HepG2 (cell line): ENCODE results near the gene FALEC. TPM values are rescaled to one million over a fixed set of nuclear protein-coding genes. Genes with fewer than 3 reads are reported as not detected.
A peak's percentile ranks its signal among the peaks of the same experiment; 100 is the strongest.

Source experiments
- GABPA ChIP-seq, 2 experiments: IDR thresholded peaks; 2 replicates each; pipeline ENCODE4 v1.6.1; 2011 to 2016; ENCODE audit warnings: low read depth in 2 of 2, low read length in 1 of 2, missing biosample characterization in 1 of 2, missing genetic modification characterization in 1 of 2
- HOXD1 ChIP-seq: sonication (generic); formaldehyde crosslinking; IDR thresholded peaks from 2 replicates; pipeline ENCODE4 v1.5.0; 2020; ENCODE audit warnings: missing genetic modification reagents
- NFKBIZ ChIP-seq: IDR thresholded peaks from 2 replicates; pipeline ENCODE4 v1.6.1; 2018; ENCODE audit warnings: missing genetic modification reagents, missing compliant biosample characterization
- SKI ChIP-seq: fragments of 450-650 bp; IDR thresholded peaks from one replicate; pipeline ENCODE4 v1.6.1; 2018; ENCODE audit warnings: mild to moderate bottlenecking; ENCODE audit not compliant: partially characterized antibody
- ZBTB7B ChIP-seq: sonication (generic); formaldehyde crosslinking; IDR thresholded peaks from 2 replicates; pipeline ENCODE4 v1.4.0; 2020; ENCODE audit warnings: missing genetic modification reagents
- ZKSCAN1 ChIP-seq: fragments of 150-350 bp; IDR thresholded peaks from 2 replicates; pipeline ENCODE4 v1.6.1; 2014; ENCODE audit warnings: low read length
- ZNF775 ChIP-seq: sonication (generic); formaldehyde crosslinking; IDR thresholded peaks from 2 replicates; pipeline ENCODE4 v1.4.0; 2020; ENCODE audit warnings: missing genetic modification reagents, mild to moderate bottlenecking, moderate library complexity, borderline replicate concordance
- polyA plus RNA-seq, 8 experiments: library from polyadenylated mRNA; depleted of rRNA in 3 of 8; stranded (reverse) in 7 of 8; unstranded in 1 of 8; fragments of >200 nt; fragmentation: Illumina TruSeq in 4 of 8; extraction: Trizol in 4 of 8; gene quantifications; 2 replicates each; pipeline versions ENCODE4 v1.2.1 to v1.2.3, GENCODE V29; 2011 to 2016; ENCODE audit warnings: low read depth in 4 of 8, missing spikeins in 1 of 8, mixed read lengths in 1 of 8; ENCODE audit not compliant: insufficient read depth in 1 of 8
- total RNA-seq, 5 experiments: library from RNA; depleted of rRNA; stranded (reverse); fragments of >200 nt; fragmentation: Illumina TruSeq; extraction: Trizol; gene quantifications; 2 replicates each; pipeline ENCODE4 v1.2.3, GENCODE V29; 2016; ENCODE audit warnings: low read depth in 1 of 5
- TF ChIP-seq, protein P1 (sequence below): IDR thresholded peaks from 2 replicates; pipeline ENCODE4 v1.6.1; 2016; ENCODE audit warnings: low read depth, missing genetic modification reagents, missing compliant biosample characterization
- TF ChIP-seq, protein P2 (sequence below): IDR thresholded peaks from 2 replicates; pipeline ENCODE4 v1.6.1; 2016; ENCODE audit warnings: mild to moderate bottlenecking, missing biosample characterization, missing genetic modification reagents
- TF ChIP-seq, protein P3 (sequence below): sonication (generic); formaldehyde crosslinking; IDR thresholded peaks from 2 replicates; pipeline ENCODE4 v1.4.0; 2020; ENCODE audit warnings: mild to moderate bottlenecking, missing genetic modification reagents
- TF ChIP-seq, protein P4 (sequence below): sonication (generic); formaldehyde crosslinking; IDR thresholded peaks from 2 replicates; pipeline ENCODE4 v1.4.0; 2020; ENCODE audit warnings: mild to moderate bottlenecking, missing genetic modification reagents
- TF ChIP-seq, protein P5 (sequence below): fragments of 450-650 bp; IDR thresholded peaks from 2 replicates; pipeline ENCODE4 v1.6.1; 2016
- TF ChIP-seq, protein P6 (sequence below): sonication (generic); formaldehyde crosslinking; IDR thresholded peaks from 2 replicates; pipeline ENCODE4 v1.4.0; 2020; ENCODE audit warnings: missing genetic modification reagents, borderline replicate concordance

FALEC gene
- total and polyA plus RNA-seq, 2 of the 13 experiments (the other 11 are each of a cell fraction or from before 2014, with no cell fraction given), result 0.33 to 0.71 TPM

DNA sequence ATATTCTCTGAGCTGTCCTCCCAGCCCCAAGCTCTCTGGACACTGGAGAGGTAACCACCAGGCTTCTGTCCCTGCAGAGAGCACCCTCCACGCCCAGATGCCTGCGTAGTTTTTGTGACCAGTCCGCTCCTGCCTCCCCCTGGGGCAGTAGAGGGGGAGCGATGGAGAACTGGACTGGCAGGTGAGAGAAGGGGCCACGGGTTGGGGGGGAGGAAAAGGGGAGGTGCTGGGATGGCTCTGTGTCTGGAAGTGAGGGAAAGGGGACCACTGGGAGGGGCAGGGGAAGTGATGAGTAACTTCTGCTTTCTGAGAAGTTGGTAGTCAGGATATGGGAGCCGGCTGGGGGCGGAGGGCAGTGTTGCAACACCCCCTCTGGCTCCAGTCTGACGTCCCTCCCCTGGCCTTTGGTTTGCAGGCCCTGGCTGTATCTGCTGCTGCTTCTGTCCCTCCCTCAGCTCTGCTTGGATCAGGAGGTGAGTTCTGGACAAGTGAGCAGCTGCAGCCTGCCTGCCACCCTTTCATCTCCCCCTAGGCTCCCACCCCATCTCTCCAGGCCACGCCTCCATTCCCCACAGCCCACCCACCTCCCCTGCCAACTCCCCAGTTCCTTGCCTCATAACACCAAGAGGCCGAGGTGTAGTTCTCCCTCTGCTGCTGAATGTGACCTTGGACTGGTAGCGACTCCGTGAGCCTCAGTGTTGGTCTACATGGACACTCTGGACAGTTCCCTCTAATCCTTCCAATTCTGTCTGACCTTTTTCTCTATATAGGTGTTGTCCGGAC is 36.8 kb downstream of the FALEC start (continued):
- TF ChIP-seq HOXD1 (CRISPR knock-in tag) (no peak), SKI (no peak), ZBTB7B (CRISPR knock-in tag) (peak; percentile 45; the same call in 1 of the 2 replicates), ZNF775 (CRISPR knock-in tag) (no peak), ZKSCAN1 (no peak), GABPA (IDR thresholded peaks at IDR 0.05; ENCODE audit: low read depth, low read length) (no peak), GABPA (CRISPR knock-in tag; IDR thresholded peaks at IDR 0.05; ENCODE audit: low read depth) (no peak), NFKBIZ (CRISPR knock-in tag) (no peak)
- TF ChIP-seq, protein P1, sequence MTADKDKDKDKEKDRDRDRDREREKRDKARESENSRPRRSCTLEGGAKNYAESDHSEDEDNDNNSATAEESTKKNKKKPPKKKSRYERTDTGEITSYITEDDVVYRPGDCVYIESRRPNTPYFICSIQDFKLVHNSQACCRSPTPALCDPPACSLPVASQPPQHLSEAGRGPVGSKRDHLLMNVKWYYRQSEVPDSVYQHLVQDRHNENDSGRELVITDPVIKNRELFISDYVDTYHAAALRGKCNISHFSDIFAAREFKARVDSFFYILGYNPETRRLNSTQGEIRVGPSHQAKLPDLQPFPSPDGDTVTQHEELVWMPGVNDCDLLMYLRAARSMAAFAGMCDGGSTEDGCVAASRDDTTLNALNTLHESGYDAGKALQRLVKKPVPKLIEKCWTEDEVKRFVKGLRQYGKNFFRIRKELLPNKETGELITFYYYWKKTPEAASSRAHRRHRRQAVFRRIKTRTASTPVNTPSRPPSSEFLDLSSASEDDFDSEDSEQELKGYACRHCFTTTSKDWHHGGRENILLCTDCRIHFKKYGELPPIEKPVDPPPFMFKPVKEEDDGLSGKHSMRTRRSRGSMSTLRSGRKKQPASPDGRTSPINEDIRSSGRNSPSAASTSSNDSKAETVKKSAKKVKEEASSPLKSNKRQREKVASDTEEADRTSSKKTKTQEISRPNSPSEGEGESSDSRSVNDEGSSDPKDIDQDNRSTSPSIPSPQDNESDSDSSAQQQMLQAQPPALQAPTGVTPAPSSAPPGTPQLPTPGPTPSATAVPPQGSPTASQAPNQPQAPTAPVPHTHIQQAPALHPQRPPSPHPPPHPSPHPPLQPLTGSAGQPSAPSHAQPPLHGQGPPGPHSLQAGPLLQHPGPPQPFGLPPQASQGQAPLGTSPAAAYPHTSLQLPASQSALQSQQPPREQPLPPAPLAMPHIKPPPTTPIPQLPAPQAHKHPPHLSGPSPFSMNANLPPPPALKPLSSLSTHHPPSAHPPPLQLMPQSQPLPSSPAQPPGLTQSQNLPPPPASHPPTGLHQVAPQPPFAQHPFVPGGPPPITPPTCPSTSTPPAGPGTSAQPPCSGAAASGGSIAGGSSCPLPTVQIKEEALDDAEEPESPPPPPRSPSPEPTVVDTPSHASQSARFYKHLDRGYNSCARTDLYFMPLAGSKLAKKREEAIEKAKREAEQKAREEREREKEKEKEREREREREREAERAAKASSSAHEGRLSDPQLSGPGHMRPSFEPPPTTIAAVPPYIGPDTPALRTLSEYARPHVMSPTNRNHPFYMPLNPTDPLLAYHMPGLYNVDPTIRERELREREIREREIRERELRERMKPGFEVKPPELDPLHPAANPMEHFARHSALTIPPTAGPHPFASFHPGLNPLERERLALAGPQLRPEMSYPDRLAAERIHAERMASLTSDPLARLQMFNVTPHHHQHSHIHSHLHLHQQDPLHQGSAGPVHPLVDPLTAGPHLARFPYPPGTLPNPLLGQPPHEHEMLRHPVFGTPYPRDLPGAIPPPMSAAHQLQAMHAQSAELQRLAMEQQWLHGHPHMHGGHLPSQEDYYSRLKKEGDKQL (CRISPR knock-in tag), result no peak; the same call in 1 of the 2 replicates
- TF ChIP-seq, protein P2, sequence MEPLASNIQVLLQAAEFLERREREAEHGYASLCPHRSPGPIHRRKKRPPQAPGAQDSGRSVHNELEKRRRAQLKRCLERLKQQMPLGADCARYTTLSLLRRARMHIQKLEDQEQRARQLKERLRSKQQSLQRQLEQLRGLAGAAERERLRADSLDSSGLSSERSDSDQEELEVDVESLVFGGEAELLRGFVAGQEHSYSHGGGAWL (CRISPR knock-in tag), result no peak
- TF ChIP-seq, protein P3, sequence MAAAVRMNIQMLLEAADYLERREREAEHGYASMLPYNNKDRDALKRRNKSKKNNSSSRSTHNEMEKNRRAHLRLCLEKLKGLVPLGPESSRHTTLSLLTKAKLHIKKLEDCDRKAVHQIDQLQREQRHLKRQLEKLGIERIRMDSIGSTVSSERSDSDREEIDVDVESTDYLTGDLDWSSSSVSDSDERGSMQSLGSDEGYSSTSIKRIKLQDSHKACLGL (CRISPR knock-in tag), result no peak
- TF ChIP-seq, protein P4, sequence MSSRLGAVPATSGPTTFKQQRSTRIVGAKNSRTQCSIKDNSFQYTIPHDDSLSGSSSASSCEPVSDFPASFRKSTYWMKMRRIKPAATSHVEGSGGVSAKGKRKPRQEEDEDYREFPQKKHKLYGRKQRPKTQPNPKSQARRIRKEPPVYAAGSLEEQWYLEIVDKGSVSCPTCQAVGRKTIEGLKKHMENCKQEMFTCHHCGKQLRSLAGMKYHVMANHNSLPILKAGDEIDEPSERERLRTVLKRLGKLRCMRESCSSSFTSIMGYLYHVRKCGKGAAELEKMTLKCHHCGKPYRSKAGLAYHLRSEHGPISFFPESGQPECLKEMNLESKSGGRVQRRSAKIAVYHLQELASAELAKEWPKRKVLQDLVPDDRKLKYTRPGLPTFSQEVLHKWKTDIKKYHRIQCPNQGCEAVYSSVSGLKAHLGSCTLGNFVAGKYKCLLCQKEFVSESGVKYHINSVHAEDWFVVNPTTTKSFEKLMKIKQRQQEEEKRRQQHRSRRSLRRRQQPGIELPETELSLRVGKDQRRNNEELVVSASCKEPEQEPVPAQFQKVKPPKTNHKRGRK (CRISPR knock-in tag), result 0 out of 2 replicates have a peak, but pooled peaks have one; percentile 19
- TF ChIP-seq, protein P5, sequence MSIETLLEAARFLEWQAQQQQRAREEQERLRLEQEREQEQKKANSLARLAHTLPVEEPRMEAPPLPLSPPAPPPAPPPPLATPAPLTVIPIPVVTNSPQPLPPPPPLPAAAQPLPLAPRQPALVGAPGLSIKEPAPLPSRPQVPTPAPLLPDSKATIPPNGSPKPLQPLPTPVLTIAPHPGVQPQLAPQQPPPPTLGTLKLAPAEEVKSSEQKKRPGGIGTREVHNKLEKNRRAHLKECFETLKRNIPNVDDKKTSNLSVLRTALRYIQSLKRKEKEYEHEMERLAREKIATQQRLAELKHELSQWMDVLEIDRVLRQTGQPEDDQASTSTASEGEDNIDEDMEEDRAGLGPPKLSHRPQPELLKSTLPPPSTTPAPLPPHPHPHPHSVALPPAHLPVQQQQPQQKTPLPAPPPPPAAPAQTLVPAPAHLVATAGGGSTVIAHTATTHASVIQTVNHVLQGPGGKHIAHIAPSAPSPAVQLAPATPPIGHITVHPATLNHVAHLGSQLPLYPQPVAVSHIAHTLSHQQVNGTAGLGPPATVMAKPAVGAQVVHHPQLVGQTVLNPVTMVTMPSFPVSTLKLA, result no peak
- TF ChIP-seq, protein P6, sequence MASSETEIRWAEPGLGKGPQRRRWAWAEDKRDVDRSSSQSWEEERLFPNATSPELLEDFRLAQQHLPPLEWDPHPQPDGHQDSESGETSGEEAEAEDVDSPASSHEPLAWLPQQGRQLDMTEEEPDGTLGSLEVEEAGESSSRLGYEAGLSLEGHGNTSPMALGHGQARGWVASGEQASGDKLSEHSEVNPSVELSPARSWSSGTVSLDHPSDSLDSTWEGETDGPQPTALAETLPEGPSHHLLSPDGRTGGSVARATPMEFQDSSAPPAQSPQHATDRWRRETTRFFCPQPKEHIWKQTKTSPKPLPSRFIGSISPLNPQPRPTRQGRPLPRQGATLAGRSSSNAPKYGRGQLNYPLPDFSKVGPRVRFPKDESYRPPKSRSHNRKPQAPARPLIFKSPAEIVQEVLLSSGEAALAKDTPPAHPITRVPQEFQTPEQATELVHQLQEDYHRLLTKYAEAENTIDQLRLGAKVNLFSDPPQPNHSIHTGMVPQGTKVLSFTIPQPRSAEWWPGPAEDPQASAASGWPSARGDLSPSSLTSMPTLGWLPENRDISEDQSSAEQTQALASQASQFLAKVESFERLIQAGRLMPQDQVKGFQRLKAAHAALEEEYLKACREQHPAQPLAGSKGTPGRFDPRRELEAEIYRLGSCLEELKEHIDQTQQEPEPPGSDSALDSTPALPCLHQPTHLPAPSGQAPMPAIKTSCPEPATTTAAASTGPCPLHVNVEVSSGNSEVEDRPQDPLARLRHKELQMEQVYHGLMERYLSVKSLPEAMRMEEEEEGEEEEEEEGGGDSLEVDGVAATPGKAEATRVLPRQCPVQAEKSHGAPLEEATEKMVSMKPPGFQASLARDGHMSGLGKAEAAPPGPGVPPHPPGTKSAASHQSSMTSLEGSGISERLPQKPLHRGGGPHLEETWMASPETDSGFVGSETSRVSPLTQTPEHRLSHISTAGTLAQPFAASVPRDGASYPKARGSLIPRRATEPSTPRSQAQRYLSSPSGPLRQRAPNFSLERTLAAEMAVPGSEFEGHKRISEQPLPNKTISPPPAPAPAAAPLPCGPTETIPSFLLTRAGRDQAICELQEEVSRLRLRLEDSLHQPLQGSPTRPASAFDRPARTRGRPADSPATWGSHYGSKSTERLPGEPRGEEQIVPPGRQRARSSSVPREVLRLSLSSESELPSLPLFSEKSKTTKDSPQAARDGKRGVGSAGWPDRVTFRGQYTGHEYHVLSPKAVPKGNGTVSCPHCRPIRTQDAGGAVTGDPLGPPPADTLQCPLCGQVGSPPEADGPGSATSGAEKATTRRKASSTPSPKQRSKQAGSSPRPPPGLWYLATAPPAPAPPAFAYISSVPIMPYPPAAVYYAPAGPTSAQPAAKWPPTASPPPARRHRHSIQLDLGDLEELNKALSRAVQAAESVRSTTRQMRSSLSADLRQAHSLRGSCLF (CRISPR knock-in tag), result no peak
